Ishikawa (cell line): ENCODE data around the gene SIX5.

Experiments
- CEBPB ChIP-seq: IDR thresholded peaks from 2 replicates; pipeline ENCODE4 v1.6.1; 2012
- CREB1 ChIP-seq: IDR thresholded peaks from 2 replicates; pipeline ENCODE4 v1.6.1; 2012; ENCODE audit warnings: low read depth
- EGR1 ChIP-seq: IDR thresholded peaks from 2 replicates; pipeline ENCODE4 v1.6.1; 2012
- EP300 ChIP-seq: IDR thresholded peaks from 2 replicates; pipeline ENCODE4 v1.6.1; 2012; ENCODE audit warnings: borderline replicate concordance
- MAX ChIP-seq: IDR thresholded peaks from 2 replicates; pipeline ENCODE4 v1.6.1; 2012
- NFIC ChIP-seq: IDR thresholded peaks from 2 replicates; pipeline ENCODE4 v1.6.1; 2012
- RAD21 ChIP-seq: IDR thresholded peaks from 2 replicates; pipeline ENCODE4 v1.6.1; 2012; ENCODE audit warnings: low read depth
- REST ChIP-seq: IDR thresholded peaks from 2 replicates; pipeline ENCODE4 v1.6.1; 2012; ENCODE audit warnings: low read depth, mild to moderate bottlenecking
- TAF1 ChIP-seq: IDR thresholded peaks from 2 replicates; pipeline ENCODE4 v1.6.1; 2012; ENCODE audit warnings: low read depth, mild to moderate bottlenecking
- TCF12 ChIP-seq: IDR thresholded peaks from 2 replicates; pipeline ENCODE4 v1.6.1; 2012; ENCODE audit warnings: low read depth
- TEAD4 ChIP-seq: IDR thresholded peaks from 2 replicates; pipeline ENCODE4 v1.6.1; 2012
- YY1 ChIP-seq: IDR thresholded peaks from 2 replicates; pipeline ENCODE4 v1.6.1; 2012; ENCODE audit warnings: low read depth
- ZBTB7A ChIP-seq: IDR thresholded peaks from 2 replicates; pipeline ENCODE4 v1.6.1; 2012; ENCODE audit warnings: low read depth

GRCh38 chr19:45729800-45730290 is 39.2 kb downstream of the SIX5 start:
- TF ChIP-seq EGR1 = peak; percentile 70; the same call in 1 of the 2 replicates
- no peak for TF ChIP-seq REST
- TF ChIP-seq NFIC = no peak
- TF ChIP-seq TAF1 = no peak
- no peak for TF ChIP-seq EP300
- no peak for TF ChIP-seq ZBTB7A
- TF ChIP-seq CREB1 = no peak
- no peak for TF ChIP-seq TCF12
- no peak for TF ChIP-seq YY1
- TF ChIP-seq MAX = no peak
- TF ChIP-seq RAD21 = no peak
- TF ChIP-seq CEBPB = no peak
- no peak; the same call in 1 of the 2 replicates for TF ChIP-seq TEAD4
